CD4-positive, alpha-beta memory T cell (primary cell): Measurements from ENCODE around the gene EMC8. TPM values are rescaled to one million over a fixed set of nuclear protein-coding genes. Genes with fewer than 3 reads are reported as not detected.
A peak's percentile ranks its signal among the peaks of the same experiment; 100 is the strongest.

Experiments used
- CTCF ChIA-PET: fragments of 350-600 bp; sonication (Branson Sonifier 250); formaldehyde crosslinking; loops from one replicate; lab custom pipeline; 2021; ENCODE audit warnings: inconsistent platforms; ENCODE audit not compliant: partially characterized antibody; lab: Charles Lee
- POLR2A ChIA-PET: fragments of 350-600 bp; sonication (Branson Sonifier 250); formaldehyde crosslinking; loops from one replicate; lab custom pipeline; 2021; ENCODE audit not compliant: partially characterized antibody; lab: Charles Lee
- DNase-seq, 5 donors: peaks; one replicate each; pipeline versions ENCODE4 v3.0.0 to v3.0.0-alpha.2; 2020 to 2022; ENCODE audit warnings: mixed read lengths in 1 of 5
- H3K27ac ChIP-seq: one replicate; pipeline ENCODE4 v1.7.0; 2013; ENCODE audit warnings: low read depth, low read length
- H3K27me3 ChIP-seq: 2 replicates; pipeline ENCODE4 v1.7.0; 2013; ENCODE audit warnings: mild to moderate bottlenecking, low read length, moderate library complexity; ENCODE audit not compliant: insufficient read depth
- H3K36me3 ChIP-seq: 2 replicates; pipeline ENCODE4 v1.7.0; 2013; ENCODE audit warnings: mild to moderate bottlenecking, low read length, moderate library complexity; ENCODE audit not compliant: insufficient read depth
- H3K4me1 ChIP-seq: 2 replicates; pipeline ENCODE4 v1.7.0; 2013; ENCODE audit warnings: mild to moderate bottlenecking, low read length, moderate library complexity; ENCODE audit not compliant: insufficient read depth
- H3K4me3 ChIP-seq, 2 donors: one replicate each; pipeline ENCODE4 v1.7.0; 2013; ENCODE audit warnings: low read length in 2 of 2, mild to moderate bottlenecking in 1 of 2
- H3K9me3 ChIP-seq, 2 donors: one replicate each; pipeline ENCODE4 v1.7.0; 2013; ENCODE audit warnings: low read length in 2 of 2, control low read depth in 1 of 2; ENCODE audit not compliant: control insufficient read depth in 1 of 2
- H3K27ac Mint-ChIP-seq, 7 donors: one replicate each; pipeline ENCODE4 v1.8.0; 2020 to 2021; ENCODE audit warnings: mixed read lengths in 7 of 7, mild to moderate bottlenecking in 6 of 7, inconsistent platforms in 3 of 7, moderate library complexity in 3 of 7
- H3K27me3 Mint-ChIP-seq, 2 donors: one replicate each; pipeline ENCODE4 v1.8.0; 2020 to 2021; ENCODE audit warnings: mixed read lengths in 2 of 2
- H3K36me3 Mint-ChIP-seq, 2 donors: one replicate each; pipeline ENCODE4 v1.8.0; 2020 to 2021; ENCODE audit warnings: mixed read lengths in 2 of 2, inconsistent platforms in 1 of 2, mild to moderate bottlenecking in 1 of 2
- H3K4me1 Mint-ChIP-seq, 4 donors: one replicate each; pipeline ENCODE4 v1.8.0; 2020 to 2021; ENCODE audit warnings: mixed read lengths in 4 of 4, mild to moderate bottlenecking in 1 of 4
- H3K4me3 Mint-ChIP-seq, 8 donors: one replicate each; pipeline ENCODE4 v1.8.0; 2020 to 2021; ENCODE audit warnings: mixed read lengths in 8 of 8, mild to moderate bottlenecking in 7 of 8, moderate library complexity in 6 of 8, inconsistent platforms in 3 of 8
- H3K9me3 Mint-ChIP-seq, 8 donors: one replicate each; pipeline ENCODE4 v1.8.0; 2020 to 2021; ENCODE audit warnings: mixed read lengths in 8 of 8, mild to moderate bottlenecking in 5 of 8, inconsistent platforms in 3 of 8, moderate library complexity in 1 of 8
- intact Hi-C: fragments of 100-400 bp; cut with micrococcal nuclease; formaldehyde crosslinking; loops from one replicate; pipeline ENCODE4 v1.15.1; 2023
- polyA plus RNA-seq, 2 donors: library from polyadenylated mRNA; unstranded; fragments of 300-500 nt; fragmentation: Illumina TruSeq; gene quantifications; one replicate each; pipeline ENCODE4 v1.2.3, GENCODE V29; 2021
- total RNA-seq, 2 experiments: library from RNA; stranded (reverse); gene quantifications; one replicate each; pipeline ENCODE4 v1.2.3, GENCODE V29; 2021

EMC8 gene
- total and polyA plus RNA-seq, 4 experiments from 2014 or later, result 22.1 to 22.8 (median 22.7) TPM

- Histone ChIP-seq H3K9me3 (no peaks in the 10 kb centered on the region), H3K27me3 (no peaks in the 10 kb centered on the region), H3K4me3 (no peak overlapping the region), H3K4me1 (peaks cover 23% of the 10 kb centered on the region), H3K27ac (no peak overlapping the region), H3K36me3 (no peaks in the 10 kb centered on the region)
- Mint-ChIP-seq H3K36me3 (no peaks in the 10 kb centered on the region), H3K4me1 (peaks cover 7 to 23% (median 13%) of the 10 kb centered on the region in 4 donors), H3K27ac (no peak overlapping the region), H3K27me3 (peaks cover 0 to 3% of the 10 kb centered on the region in 2 donors), H3K9me3 (no peaks in the 10 kb centered on the region), H3K4me3 (no peak overlapping the region)
- ChIA-PET CTCF (no interaction called here), POLR2A (no interaction called here)
- intact Hi-C loops, result no loop called here
- DNase-seq, result no peak
Observed at GRCh38 chr16:85738923-85739715, 60.2 kb downstream of the EMC8 start.

- H3K4me3 ChIP-seq, result no peak overlapping the region
- Mint-ChIP-seq H3K36me3 (no peaks in the 10 kb centered on the region), H3K4me3 (no peak overlapping the region), H3K9me3 (no peaks in the 10 kb centered on the region), H3K4me1 (peaks cover 10 to 34% (median 17%) of the 10 kb centered on the region in 4 donors), H3K27me3 (no peaks in the 10 kb centered on the region), H3K27ac (no peak overlapping the region)
- peaks cover 30% of the 10 kb centered on the region for H3K4me1 ChIP-seq
- H3K36me3 ChIP-seq, result no peaks in the 10 kb centered on the region
- no peaks in the 10 kb centered on the region for H3K27me3 ChIP-seq
- DNase-seq, result no peak
- ChIA-PET POLR2A (no interaction called here), CTCF (interaction anchor here (0.9 to 1.4 kb wide), 3 partner anchors 18 to 121 kb away, joined by 3 to 6 read pairs (median 3); no protein-coding TSS in a partner anchor)
- intact Hi-C loops, result no loop called here
- H3K27ac ChIP-seq, result no peak overlapping the region
- no peaks in the 10 kb centered on the region for H3K9me3 ChIP-seq
Observed at GRCh38 chr16:85736921-85737320, 62.4 kb downstream of the EMC8 start.

GRCh38 chr16:85735946-85736345 lies 63.4 kb downstream of the EMC8 start:
- CTCF ChIA-PET, result interaction anchor here (0.9 to 1.1 kb wide), 3 partner anchors 10 to 120 kb away, joined by 3 to 5 read pairs (median 3); no protein-coding TSS in a partner anchor
- no peak for DNase-seq
- peaks cover 10 to 34% (median 17%) of the 10 kb centered on the region in 4 donors for H3K4me1 Mint-ChIP-seq
- no peak overlapping the region for H3K4me3 ChIP-seq
- H3K36me3 Mint-ChIP-seq, result no peaks in the 10 kb centered on the region
- no peaks in the 10 kb centered on the region for H3K9me3 Mint-ChIP-seq
- H3K4me3 Mint-ChIP-seq, result peak overlapping the region in 7 of 8 donors; percentile 41 to 81 (median 75)
- H3K27me3 ChIP-seq, result no peaks in the 10 kb centered on the region
- intact Hi-C loops, result loop anchor here (1.0 kb wide), 1 partner anchor 47 kb away; no protein-coding TSS in a partner anchor
- H3K27ac Mint-ChIP-seq, result peak overlapping the region in 6 of 7 donors; percentile 66 to 89 (median 76)
- no peaks in the 10 kb centered on the region for H3K9me3 ChIP-seq
- H3K27me3 Mint-ChIP-seq, result no peaks in the 10 kb centered on the region
- H3K4me1 ChIP-seq, result peaks cover 30% of the 10 kb centered on the region
- POLR2A ChIA-PET, result interaction anchor here (1.3 kb wide), 1 partner anchor 10 kb away, joined by 3 read pairs; no protein-coding TSS in a partner anchor
- H3K27ac ChIP-seq, result no peak overlapping the region
- no peaks in the 10 kb centered on the region for H3K36me3 ChIP-seq

- no peaks in the 10 kb centered on the region for H3K9me3 ChIP-seq
- H3K9me3 Mint-ChIP-seq, result no peaks in the 10 kb centered on the region
- H3K36me3 ChIP-seq, result no peaks in the 10 kb centered on the region
- no peaks in the 10 kb centered on the region for H3K36me3 Mint-ChIP-seq
- peaks cover 10 to 34% (median 17%) of the 10 kb centered on the region in 4 donors for H3K4me1 Mint-ChIP-seq
- H3K27me3 ChIP-seq, result no peaks in the 10 kb centered on the region
- peaks cover 30% of the 10 kb centered on the region for H3K4me1 ChIP-seq
- CTCF ChIA-PET, result interaction anchor here (1.0 kb wide), 1 partner anchor 9 kb away, joined by 5 read pairs; no protein-coding TSS in a partner anchor
- peak overlapping the region; percentile 65 to 89 (median 79) for H3K27ac Mint-ChIP-seq
- H3K4me3 Mint-ChIP-seq, result peak overlapping the region; percentile 66 to 81 (median 74)
- peak overlapping the region; percentile 17 for H3K27ac ChIP-seq
- POLR2A ChIA-PET, result interaction anchor here (1.2 to 1.3 kb wide), 2 partner anchors 10 to 17 kb away, joined by 3 read pairs; no protein-coding TSS in a partner anchor
- intact Hi-C loops, result loop anchor here (1.0 kb wide), 1 partner anchor 46 kb away; no protein-coding TSS in a partner anchor
- H3K4me3 ChIP-seq, result peak overlapping the region in 1 of 2 donors; percentile 51
- no peaks in the 10 kb centered on the region for H3K27me3 Mint-ChIP-seq
- DNase-seq, result peak; percentile 61 to 80 (median 70)
Observed at GRCh38 chr16:85735225-85735635, 64.1 kb downstream of the EMC8 start.

GRCh38 chr16:85734311-85735017 lies 64.9 kb downstream of the EMC8 start:
- Histone ChIP-seq H3K27me3 (no peaks in the 10 kb centered on the region), H3K36me3 (no peaks in the 10 kb centered on the region), H3K9me3 (no peaks in the 10 kb centered on the region), H3K4me1 (peaks cover 30% of the 10 kb centered on the region), H3K4me3 (peak overlapping the region in 1 of 2 donors; percentile 51), H3K27ac (peak overlapping the region; percentile 17)
- H3K27me3 Mint-ChIP-seq, result no peaks in the 10 kb centered on the region
- POLR2A ChIA-PET, result interaction anchor here (1.2 to 1.3 kb wide), 2 partner anchors 11 to 17 kb away, joined by 3 read pairs; no protein-coding TSS in a partner anchor
- H3K9me3 Mint-ChIP-seq, result no peaks in the 10 kb centered on the region
- peak overlapping the region; percentile 59 to 89 (median 79) for H3K27ac Mint-ChIP-seq
- DNase-seq, result no peak
- CTCF ChIA-PET, result no interaction called here
- peak overlapping the region; percentile 66 to 81 (median 74) for H3K4me3 Mint-ChIP-seq
- peaks cover 11 to 34% (median 19%) of the 10 kb centered on the region in 4 donors for H3K4me1 Mint-ChIP-seq
- intact Hi-C loops, result loop anchor here (1.0 kb wide), 1 partner anchor 45 kb away; no protein-coding TSS in a partner anchor
- H3K36me3 Mint-ChIP-seq, result no peaks in the 10 kb centered on the region

- intact Hi-C loops, result no loop called here
- peaks cover 12 to 34% (median 19%) of the 10 kb centered on the region in 4 donors for H3K4me1 Mint-ChIP-seq
- Histone ChIP-seq H3K36me3 (no peaks in the 10 kb centered on the region), H3K27ac (no peak overlapping the region), H3K27me3 (no peaks in the 10 kb centered on the region), H3K4me1 (peaks cover 30% of the 10 kb centered on the region), H3K4me3 (no peak overlapping the region), H3K9me3 (no peaks in the 10 kb centered on the region)
- ChIA-PET CTCF (interaction anchor here (0.6 kb wide), 1 partner anchor 12 kb away, joined by 4 read pairs; no protein-coding TSS in a partner anchor), POLR2A (no interaction called here)
- H3K4me3 Mint-ChIP-seq, result peak overlapping the region in 1 of 8 donors; percentile 45
- H3K9me3 Mint-ChIP-seq, result no peaks in the 10 kb centered on the region
- peak overlapping the region in 2 of 7 donors; percentile 15 to 67 for H3K27ac Mint-ChIP-seq
- H3K27me3 Mint-ChIP-seq, result no peaks in the 10 kb centered on the region
- no peaks in the 10 kb centered on the region for H3K36me3 Mint-ChIP-seq
- DNase-seq, result no peak
Observed at GRCh38 chr16:85733839-85734170, 65.5 kb downstream of the EMC8 start.
